NCI-H1048 (cell line): ENCODE measurements around the gene NCK1.

Experiments used
- DNase-seq: peaks from one replicate; lab custom pipeline; 2025; lab: John Stamatoyannopoulos, UW

The NCK1 gene

DNA sequence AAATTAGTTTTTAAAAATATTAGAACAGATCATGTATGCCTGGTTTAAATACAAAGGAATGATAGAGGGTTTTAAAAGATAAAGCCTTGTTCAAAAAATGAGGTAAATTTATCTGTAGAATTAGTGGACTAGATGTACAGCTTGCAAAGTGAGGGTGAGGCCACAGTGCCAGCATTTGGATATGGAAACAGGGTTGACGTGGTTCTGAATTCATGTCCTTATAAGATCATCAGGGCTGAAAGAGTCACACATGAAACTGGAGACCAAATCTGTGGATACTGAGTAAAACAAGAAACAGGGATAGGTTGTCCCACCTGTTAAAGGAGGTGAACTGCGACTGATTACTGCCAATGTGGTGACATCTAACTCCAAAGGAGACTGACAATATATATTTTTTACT, 46.3 kb downstream of the NCK1 start:
- DNase-seq = no peak

DNA sequence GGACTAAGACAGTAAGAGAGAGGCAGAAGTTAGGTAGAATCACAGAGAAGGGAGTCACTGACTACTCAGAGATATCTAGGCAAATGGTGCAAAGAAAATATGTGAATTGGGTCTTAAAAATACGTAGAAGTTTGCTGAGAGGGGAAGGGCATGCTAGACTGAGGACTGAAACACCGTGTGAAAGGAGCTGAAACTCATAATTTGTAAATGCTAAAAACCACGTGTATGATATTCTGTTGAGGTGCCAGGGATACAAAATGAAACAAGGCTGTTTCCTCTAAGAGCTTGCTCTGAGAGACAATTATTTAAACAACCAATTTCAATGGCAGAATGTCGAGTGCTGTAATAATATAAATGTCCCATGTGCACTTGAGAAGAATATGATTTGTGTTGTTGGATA, 47.2 kb downstream of the NCK1 start:
- no peak for DNase-seq

DNA sequence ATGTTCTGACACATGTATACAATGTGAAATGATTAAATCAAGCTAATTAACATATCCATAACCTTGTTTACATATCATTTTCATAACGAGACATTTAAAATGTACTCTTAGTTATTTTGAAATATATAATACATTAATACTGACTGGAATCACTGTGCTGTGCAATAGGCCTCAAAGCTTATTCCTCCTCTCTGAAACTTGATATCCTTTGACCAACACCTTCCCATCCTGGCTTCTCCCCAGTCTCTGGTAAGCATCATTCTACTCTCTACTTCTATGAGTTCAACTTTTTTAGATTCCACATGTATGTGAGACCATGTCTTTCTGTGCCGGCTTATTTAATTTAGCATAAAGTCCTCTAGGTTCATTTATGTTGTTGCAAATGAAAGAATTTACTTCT, 48.7 kb downstream of the NCK1 start:
- DNase-seq = no peak

DNA sequence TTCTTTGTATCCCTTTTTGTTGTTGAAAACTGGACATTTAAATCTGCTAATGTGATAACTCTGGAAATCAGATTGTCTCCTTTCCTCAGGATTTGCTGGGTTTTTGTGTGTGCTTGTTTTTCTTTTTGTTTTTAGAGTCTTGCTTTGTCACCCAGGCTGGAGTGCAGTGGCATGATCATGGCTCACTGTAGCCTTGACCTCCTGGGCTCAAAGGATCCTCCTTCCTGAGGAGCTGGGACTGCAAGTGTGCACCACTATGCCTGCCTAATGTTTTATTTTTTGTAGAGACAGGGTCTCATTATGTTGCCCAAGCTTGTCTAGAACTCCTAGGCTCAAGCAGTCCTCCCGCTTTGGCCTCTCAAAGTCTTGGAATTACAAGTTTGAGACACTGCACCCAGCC, 51.2 kb downstream of the NCK1 start:
- no peak for DNase-seq

DNA sequence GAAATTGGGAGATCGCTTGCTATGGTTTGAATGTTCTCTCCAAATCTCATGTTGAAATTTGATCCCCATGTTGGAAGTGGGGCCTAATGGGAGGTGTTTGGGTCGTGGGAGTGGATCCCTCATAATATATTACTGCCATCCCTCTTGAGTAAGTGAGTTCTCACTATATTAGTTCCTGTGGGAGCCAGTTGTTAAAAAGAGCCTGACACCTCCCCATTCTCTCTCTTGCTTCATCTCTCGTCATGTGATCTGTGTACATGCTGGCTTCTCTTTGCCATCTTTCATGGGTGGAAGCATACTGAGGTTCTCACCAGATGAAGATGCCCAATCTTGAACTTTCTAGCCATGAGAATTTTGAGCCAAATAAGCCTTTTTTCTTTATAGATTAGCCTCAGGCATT, 52.7 kb downstream of the NCK1 start:
- DNase-seq = no peak

DNA sequence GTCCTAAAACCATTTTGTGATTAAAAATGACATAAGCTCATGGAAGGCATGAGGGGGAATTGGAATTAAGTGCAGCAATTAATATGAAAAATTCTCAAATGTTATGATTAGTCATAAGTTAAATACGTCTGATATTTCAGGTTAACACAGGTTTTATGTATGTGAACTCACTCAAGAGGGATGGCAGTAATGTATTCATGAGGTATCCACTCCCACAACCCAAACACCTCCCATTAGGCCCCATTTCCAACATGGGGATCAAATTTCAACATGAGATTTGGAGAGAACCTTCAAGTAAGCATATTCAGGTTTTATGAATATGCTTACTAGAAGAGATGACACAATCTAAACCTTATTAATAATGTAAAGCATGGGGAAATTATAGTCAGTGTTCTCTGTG, 54.2 kb downstream of the NCK1 start:
- no peak for DNase-seq

DNA sequence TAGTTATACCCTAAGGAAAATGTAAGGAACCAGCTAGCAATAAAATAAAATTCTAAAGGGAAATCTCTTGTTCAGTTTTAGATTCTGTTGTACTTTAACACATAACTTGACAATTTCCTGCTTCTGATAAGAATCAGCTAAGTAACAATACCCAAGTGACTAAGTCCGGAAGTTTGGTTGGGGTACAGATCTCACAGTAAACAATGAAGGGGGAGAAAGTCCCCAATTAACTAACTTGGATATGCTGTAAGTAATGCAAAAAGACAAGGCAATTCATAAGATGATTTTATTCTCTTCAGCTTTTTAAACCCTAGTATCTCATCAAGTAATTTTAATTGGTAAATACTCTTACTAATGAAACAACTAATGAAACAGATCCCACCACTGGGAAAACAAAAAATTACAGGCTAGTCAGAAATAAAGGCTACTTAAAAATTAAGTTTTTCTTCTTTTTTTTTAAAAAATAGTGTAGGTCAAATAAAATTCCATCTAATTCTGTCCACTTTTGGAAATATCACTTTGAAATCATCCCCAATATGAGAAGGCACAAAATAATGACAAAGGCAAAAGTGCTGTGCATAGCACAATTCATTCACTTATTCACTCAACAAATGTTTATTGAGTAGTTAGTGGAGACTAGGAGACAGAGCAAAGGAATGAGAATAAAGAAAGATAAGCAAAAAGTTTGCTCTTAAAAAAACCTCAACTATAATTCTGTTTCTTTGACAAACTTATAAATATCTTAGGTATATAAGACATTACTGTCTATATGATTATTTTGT, 58.0 kb downstream of the NCK1 start:
- no peak for DNase-seq

DNA sequence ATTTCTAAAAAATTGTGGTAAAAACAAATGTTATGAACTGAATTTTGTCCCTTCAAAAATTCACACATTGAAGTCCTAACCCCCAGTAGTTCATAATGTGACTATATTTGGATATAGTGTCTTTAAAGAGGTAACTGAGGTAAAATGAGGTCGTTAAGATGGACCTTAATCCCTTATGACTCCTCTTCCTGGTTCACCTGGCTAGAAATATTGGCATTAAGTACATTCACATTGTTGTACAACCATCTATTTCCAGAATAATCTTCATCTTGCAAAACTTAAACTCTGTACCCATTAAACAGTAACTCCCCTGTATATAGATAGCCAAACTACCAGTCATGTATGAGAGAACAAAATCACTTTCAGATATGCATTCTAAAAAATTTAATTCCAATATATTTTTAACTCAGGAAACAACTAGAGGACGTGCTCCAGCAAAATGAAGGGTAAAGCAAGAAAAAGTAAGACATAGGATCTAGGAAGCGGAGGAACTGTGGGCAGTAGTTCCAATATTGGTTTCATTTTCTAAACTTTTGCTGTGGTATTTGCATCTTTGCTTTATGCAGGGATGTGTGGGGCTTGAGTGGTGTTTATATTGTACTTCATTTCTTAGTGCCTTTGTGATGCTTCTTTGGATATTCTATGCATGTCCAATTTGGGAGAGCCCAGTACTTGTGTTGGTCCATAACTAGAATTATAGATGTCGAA, 59.0 kb downstream of the NCK1 start:
- DNase-seq = no peak

DNA sequence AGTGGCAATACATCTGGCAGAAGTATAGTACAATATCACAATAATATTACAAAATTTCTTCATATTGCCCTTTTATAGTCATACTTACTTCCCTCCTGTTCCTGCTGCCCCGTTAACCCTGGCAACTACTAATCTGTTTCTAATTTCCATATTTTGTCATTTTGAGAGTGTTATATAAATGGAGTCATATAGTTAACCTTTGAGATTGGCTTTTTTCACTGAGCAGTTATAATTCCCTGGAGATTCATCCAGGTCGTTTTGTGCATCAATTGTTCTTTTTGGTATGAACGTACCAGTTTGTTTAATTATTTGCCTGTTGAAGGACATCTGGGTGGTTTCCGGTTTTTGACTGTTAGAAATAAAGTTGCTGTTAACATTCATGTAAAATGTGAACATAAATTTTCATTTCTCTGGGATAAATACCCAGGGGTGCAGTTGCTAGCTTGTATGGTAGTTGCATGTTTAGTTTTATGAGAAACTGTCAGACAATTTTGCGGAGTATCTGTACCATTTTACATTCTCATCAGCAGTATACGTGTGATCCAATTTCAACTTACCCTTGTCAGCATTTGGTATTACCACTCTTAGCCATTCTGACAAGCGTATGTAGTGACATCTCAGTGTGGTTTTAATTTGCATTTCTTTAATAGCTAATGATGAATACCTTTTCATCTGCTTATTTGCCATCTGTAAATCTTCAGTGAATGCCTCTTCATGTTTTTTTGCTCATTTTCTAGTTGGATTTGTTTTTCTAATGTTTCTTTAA, 63.6 kb downstream of the NCK1 start:
- DNase-seq = no peak

DNA sequence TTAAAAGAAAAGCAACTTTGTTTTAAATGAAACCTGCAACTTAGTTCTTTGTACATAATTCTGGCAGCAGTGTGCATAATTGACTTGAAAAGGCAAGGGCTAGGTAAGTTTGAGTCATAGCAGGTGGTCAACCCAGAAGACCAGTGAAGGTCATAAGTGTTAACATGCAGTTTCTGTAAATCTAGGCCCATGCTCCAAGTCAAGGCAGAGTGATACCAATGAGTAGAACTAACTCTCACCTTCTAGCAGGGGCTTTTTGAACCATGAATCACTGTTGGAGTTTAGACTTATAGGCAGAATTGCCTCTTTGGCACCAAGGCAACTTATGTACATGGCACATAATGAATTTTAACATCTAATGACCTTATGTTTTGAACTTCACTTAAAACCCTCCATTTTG, 66.2 kb downstream of the NCK1 start:
- no peak for DNase-seq

DNA sequence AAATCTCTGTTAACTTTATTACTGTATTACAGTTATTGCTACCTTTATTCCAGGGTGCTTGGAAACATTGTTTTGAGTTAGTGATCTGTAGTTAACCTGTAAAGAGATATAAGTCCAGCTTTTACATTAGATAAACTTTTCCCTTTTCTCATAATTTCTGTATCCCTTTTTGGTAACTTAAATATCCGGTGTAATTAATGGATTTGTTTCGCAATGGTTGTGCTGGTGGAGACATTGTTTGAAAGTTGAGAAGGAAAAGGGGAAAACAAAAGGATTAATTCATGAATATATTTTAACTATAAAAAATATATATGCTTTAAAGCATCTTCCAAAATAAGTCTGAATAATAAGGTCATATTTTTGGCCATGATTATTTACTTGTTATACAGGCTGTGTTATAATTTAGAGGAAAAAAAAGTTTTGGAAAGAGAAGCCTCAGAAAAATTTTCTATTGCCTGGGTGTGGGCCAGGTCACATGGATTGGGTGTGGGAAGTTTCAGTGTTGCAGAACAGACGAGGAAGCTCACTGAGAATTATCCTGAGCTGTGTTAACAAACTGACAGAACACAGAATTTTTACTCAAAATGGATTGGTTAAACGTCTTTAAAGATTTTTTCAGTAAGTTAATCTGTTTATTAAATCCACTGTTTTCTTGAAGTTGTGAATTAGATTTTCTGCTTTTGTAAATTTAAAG, 68.1 kb downstream of the NCK1 start:
- no peak for DNase-seq

DNA sequence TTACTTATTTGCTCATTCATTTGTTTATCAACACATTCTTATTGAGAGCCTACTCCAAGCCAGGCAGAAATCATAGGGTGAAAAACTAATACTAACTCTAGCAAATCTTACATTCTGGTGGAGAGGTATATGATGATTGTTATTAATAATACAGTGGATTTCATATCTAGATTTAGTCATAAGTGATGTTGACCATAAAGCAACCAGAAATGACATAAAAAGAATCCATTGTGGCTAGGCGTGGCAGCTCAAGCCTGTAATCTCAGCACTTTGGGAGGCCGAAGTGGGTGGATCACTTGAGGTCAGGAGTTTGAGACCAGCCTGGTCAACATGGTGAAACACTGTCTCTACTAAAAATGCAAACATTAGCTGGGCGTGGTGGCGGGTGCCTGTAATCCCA, 69.6 kb downstream of the NCK1 start:
- DNase-seq = no peak

DNA sequence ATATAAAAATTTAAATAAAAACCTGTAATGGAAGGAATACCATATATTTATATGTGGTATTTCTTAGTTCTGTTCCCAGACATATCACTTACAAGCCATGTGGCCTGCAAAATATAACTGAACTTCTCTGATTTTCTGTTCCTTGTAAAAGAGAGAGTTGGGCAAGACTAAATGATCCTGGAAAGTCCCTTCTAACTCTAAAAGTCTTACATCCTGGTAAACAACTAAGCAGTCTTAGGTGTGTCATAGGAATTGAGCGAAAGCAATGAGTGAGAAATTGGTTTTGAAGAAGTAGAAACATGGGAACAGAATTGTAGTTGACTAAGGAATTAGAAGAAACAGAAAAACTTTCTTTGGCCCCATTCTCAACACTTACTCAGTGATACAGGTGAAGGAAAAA, 70.5 kb downstream of the NCK1 start:
- no peak for DNase-seq

DNA sequence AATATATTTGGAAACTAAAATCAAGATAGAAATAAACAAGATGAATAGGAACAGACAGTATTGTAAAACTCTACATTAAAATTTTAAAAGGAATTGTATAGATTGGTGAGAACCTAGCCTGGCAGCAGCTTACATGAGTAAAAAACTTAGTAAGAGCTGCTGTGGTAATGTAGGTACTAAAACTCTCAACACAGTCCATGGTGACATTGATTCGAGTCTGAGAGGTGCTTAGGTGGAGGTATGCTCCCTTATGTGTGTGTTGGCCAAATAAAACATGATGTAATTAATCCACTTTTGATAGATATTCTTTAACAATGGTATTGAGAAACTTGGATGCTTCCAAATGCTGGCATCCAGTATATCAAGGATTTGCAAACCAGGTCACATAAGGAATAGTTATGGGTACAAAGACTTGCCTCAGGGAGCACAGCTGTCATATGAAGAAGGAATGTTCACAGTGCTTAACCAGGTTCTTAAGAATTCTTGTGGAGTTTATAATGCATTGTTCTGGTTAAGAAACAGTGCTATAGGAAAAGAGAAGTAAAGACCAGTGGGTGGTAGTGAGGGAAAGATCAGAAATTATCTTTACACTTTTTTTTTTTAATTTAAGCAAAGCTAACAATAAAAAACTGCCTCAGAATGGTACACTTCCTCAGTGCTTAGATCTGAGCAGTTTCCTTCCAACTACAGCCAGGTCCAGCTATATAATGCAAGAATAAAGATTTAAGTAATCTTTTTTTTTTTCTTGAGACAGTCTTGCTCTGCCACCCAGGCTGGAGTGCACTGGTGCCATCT, 71.2 kb downstream of the NCK1 start:
- DNase-seq = no peak

DNA sequence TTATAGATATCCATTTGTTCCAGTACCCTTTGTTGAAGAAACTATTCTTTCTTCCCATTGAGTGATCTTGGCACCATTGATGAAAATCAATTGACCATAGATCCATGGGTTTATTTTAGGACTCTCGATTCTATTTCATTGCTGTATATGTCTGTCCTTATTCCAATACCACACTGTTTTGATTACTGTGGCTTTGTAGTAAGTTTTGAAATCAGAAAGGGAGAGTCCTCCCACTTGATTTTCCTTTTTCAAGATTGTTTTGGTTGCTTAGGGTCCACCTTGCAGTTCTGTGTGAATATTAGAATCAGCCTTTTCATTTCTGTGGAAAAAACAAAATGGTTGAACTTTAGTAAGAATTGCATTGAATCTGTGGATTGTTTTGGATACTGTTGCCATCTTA, 75.2 kb downstream of the NCK1 start:
- DNase-seq = no peak

DNA sequence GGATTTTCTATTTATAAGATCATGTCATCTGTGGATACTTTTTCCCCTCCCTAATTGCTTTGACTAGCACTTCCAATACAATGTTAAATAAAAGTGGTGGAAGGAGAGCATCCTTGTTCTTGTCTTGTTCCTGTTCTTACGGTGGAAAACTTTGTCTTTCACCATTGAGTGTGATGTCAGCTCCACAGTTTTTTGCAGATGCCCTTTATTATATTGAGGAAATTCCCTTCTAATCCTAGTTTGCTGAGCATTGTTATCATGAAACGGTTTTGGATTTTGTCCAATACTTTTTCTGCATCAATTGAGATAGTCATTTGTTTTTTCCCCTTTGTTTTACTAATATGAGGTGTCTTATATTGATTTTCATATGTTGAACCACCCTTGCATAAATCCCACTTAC, 75.8 kb downstream of the NCK1 start:
- DNase-seq = no peak

DNA sequence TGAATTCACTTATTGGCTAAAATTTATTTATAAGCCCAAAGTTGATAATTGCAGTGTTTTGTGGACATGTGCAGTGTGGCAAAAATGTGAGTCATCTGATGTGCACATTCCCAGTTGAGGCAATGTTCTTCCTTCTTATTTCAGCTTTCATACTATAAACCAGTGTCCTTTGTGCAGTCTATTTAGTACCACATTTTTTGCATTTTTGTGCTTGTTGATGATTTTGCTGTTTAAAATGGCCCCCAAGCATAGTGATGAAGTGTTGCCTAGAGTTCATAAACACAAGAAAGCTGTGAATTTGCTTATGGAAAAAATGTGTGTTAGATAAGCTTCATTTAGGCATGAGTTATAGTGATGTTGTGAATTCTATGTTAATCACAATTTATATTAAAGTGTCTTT, 76.3 kb downstream of the NCK1 start:
- no peak for DNase-seq

DNA sequence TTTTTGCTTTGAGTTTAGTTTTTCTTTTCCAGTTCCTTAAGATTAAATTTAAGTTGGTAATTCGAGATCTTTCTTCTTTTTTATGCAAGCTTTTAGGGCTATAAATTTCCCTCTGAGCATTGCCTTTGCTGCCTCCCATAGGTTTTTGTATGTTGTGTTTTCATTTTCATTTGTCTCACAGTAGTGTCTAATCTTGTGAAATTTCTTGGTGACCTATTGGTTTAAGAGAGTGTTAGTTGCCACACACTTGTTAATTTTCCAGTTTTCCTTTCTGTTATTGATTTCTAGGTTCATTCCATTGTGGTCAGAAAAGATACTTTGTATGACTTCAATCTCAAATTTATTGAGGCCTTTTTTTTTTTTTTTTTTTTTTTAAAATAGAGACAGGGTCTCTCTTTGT, 77.5 kb downstream of the NCK1 start:
- DNase-seq = no peak

DNA sequence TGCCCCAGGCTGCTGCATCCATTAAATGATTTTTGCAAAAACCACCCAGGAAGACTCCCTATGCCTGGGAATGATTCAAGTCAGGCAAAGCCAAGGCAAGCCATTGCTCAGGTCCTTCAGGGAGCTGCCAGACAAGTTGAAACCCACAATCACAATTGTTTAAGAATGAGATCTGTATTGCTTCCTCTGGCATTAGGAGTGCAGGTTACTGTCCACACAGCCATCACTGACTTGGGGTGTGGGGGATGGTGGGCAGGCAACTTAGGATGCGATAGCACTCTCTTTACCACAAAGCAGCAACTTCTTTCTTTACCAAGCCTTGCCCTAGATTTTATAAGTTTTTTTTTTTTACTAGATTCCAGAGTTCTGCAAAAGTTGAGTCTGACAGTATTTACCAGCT, 80.8 kb downstream of the NCK1 start:
- no peak for DNase-seq

DNA sequence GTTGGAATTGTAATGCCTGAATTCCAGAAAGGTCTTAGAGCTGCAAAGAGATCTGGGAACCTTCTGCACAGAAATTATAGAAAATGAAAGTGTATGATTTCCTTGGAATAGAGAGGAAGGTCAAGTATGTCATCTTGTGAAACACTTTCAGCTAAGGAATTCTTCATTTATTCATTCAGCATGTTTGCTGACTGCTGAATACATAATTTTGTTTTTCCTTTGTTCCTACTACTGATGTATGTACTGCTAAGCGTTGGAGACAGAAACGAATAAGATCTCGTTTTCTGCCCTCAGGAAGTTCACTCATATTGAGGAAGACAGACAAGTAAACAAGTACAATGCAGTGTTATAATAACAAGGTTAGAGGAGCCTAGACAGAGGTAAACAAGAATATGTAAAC, 81.4 kb downstream of the NCK1 start:
- no peak for DNase-seq

DNA sequence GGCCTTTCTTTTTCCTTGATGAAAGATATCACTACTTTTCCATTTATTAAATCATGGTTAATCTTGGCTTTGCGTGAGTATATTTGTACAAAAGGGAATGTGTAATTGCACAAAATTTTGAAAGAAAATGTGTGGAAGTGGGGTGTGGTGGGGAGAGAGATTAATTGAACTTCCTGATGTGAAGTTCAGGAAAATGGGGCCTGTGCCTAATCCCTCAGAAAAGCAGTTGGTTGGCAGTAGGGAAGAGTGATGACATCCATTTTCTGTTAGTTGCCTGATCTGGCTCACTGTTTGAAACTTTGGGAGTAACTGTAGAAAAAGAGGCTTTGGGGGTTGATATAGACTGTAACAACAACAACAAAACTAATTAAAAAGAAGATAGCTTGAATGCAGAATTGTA, 85.0 kb downstream of the NCK1 start:
- no peak for DNase-seq

DNA sequence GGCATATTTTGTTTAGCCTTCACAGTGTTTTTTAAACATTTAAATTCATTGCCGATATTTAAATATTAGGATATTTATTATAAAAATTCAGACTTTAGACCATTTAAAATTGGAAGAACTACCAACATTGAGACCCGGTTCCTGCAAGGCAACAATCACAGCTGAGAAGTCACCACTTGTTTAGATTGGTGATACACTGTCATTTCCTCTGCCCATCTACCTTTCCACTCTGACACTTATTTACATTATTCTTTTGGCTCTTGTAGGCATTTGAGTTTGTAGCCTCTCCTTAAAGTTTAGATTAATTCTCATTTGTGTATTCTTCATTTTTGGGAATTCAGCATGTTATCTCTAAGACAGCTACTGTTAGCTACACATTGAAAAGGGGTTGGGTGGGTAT, 85.5 kb downstream of the NCK1 start:
- DNase-seq = no peak
